Lung microvascular endothelial cell (primary cell): ENCODE measurements around the gene TNPO2. TPM values are rescaled to one million over a fixed set of nuclear protein-coding genes. Genes with fewer than 3 reads are reported as not detected.
"Not testable (repeated sequence)": the region's sequence is repeated elsewhere in the genome, so short reads cannot be mapped to it uniquely, and the experiment has no call there.

Experiments
- DNase-seq, 2 donors: peaks; one replicate each; pipeline versions ENCODE4 v3.0.0 to v3.0.0-alpha.2; 2010; ENCODE audit warnings: low read depth in 2 of 2
- total RNA-seq: library from RNA; depleted of rRNA; stranded (reverse); fragments of >200 nt; gene quantifications from 2 replicates; pipeline ENCODE4 v1.2.1, GENCODE V29; 2014

TNPO2 gene
- total RNA-seq, 1 donor from 2014 or later: 19.4 TPM

GRCh38 chr19:12706332-12706718 is 17.4 kb downstream of the TNPO2 start:
- no peak for DNase-seq

- no peak for DNase-seq
These were observed 17.9 kb downstream of the TNPO2 start for GRCh38 chr19:12705654-12706331.

- DNase-seq: no peak
These were observed 18.6 kb downstream of the TNPO2 start for GRCh38 chr19:12705169-12705568.

GRCh38 chr19:12703046-12703445 is 20.7 kb downstream of the TNPO2 start:
- DNase-seq: peak; percentile 48 to 53

GRCh38 chr19:12701596-12702282 is 22.0 kb downstream of the TNPO2 start:
- DNase-seq: no peak

- DNase-seq: no peak
These were observed 25.6 kb downstream of the TNPO2 start for GRCh38 chr19:12698138-12698537.

GRCh38 chr19:12697425-12697824 is 26.3 kb downstream of the TNPO2 start:
- not testable (repeated sequence) for DNase-seq

- peak; percentile 96 to 98 for DNase-seq
These were observed 27.1 kb downstream of the TNPO2 start, which contains the start of gene FBXW9 for GRCh38 chr19:12696366-12697335. Gene FBXW9, minus strand, starts transcription at chr19:12696631. Its CDS starts 50 bp downstream, at chr19:12696581.

GRCh38 chr19:12695997-12696365 is 27.8 kb downstream of the TNPO2 start:
- peak in 1 of 2 donors; percentile 32 for DNase-seq

GRCh38 chr19:12695514-12695913 is 28.2 kb downstream of the TNPO2 start:
- no peak for DNase-seq

- peak in 1 of 2 donors; percentile 34 for DNase-seq
These were observed 28.6 kb downstream of the TNPO2 start for GRCh38 chr19:12695096-12695495.

- DNase-seq: no peak
These were observed 29.1 kb downstream of the TNPO2 start for GRCh38 chr19:12694641-12695040.

GRCh38 chr19:12692960-12693359 is 30.8 kb downstream of the TNPO2 start:
- no peak for DNase-seq

- no peak for DNase-seq
These were observed 34.0 kb downstream of the TNPO2 start for GRCh38 chr19:12689581-12690216.

- DNase-seq: no peak
These were observed 34.7 kb downstream of the TNPO2 start for GRCh38 chr19:12689012-12689411.

GRCh38 chr19:12687496-12688196 is 36.1 kb downstream of the TNPO2 start, which contains the start of gene GNG14:
Gene GNG14, plus strand, starts transcription at chr19:12687998. Its CDS starts 51 bp downstream, at chr19:12688049.
- no peak for DNase-seq

GRCh38 chr19:12685831-12686230 is 37.9 kb downstream of the TNPO2 start:
- DNase-seq: no peak

GRCh38 chr19:12681074-12681987 is 42.4 kb downstream of the TNPO2 start, which contains the start of gene DHPS:
Gene DHPS, minus strand, starts transcription at chr19:12681880. Its CDS starts 114 bp downstream, at chr19:12681766.
- DNase-seq: peak; percentile 98

GRCh38 chr19:12680034-12680433 is 43.7 kb downstream of the TNPO2 start:
- no peak for DNase-seq
